ENCODE results near the gene ADAMTS9. TPM values are rescaled to one million over a fixed set of nuclear protein-coding genes. Genes with fewer than 3 reads are reported as not detected.

The ADAMTS9 gene
- total RNA-seq, 1 donor from 2014 or later: 0.81 TPM

DNA sequence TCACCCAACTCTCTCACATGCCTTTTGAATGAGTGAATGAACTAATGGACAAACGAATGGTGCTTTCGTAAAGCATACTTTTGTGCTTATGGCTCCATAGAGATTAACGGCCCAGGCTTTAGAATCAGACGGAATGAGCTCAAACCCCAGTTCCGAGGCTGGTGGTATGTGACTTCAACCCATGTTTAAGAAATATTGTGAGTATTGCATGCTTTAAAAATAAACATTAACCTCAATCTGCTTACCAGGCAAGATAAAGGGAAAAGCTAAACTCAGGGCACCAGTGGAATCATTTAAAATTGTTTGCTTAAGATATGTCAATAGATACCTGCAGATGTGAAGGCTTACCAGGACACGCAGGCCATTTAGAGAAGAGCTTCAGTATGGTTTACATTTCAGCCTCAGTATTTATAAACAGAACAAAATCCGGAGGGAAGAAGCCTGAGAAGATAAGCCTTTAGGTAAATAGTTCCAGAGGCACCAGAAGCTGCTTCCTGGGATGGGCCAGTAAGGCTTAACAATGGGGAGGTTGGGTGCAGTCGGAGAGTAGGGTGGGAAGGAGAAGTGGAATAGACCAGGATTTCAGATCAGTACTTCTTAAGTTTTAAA, 186.4 kb downstream of the ADAMTS9 start:
- DNase-seq (ENCODE audit: low spot score) (no peak), ATAC-seq (no peak)

DNA sequence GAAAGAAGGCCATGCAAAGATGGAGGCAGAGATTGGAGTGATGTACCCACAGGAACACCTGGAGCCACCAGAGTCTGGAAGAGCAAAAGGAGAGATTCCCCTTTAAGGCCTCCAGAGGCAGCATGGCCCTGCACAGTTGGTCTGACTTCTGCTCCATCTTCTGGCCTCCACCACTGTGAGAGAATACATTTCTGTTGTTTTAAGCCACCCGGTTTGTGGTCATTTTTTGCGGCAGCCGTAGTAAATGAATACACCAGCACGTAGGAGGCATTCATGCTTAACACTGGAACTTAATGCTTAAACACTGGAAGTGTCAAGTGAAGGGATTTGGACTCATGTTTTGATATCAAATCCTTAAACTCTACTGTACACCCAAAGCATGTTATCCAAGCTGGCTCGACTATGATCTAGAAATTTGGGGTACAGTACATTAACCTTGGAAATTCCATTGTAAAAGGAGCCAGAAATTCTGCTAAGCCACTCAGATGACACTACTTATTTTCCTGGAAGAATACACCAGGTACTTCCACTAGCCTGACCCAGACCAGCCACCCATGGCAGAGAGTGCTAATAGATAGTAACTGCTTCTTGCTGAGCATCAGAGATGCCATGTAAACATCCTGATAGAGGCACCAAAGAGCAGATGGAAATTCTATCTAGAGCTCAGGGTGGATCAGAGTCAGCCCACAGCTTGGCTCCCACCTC, 190.9 kb downstream of the ADAMTS9 start:
- no peak for ATAC-seq

DNA sequence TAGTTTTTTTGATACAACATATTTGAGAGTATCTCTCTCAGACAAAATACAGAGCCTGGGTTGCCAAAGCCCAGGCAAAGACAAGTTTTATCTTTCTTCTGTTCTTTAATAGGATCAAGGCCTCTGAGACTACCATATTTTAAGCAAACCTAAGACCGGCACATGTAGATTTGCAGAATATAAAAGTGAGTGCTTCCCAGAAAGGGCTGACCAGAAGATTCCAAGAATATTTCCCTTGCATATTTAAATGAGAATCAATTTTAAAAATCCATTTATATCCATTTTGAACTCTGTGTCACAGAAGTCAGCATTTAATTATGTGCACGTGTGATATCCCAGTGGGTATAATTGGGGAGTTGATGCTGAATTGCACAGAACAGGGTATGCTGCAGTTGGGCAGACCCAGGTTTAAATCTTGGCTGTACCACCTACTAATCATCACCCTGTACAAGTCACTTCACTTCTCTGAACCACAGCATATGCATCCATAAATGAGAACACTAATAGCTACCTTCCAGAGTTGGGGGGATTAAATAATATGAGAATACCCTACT, 191.9 kb downstream of the ADAMTS9 start:
- DNase-seq (ENCODE audit: low spot score) (no peak), ATAC-seq (no peak)

More for the DNA sequence above, 190.9 kb downstream of the ADAMTS9 start:
- no peak for DNase-seq (ENCODE audit: low spot score)

DNA sequence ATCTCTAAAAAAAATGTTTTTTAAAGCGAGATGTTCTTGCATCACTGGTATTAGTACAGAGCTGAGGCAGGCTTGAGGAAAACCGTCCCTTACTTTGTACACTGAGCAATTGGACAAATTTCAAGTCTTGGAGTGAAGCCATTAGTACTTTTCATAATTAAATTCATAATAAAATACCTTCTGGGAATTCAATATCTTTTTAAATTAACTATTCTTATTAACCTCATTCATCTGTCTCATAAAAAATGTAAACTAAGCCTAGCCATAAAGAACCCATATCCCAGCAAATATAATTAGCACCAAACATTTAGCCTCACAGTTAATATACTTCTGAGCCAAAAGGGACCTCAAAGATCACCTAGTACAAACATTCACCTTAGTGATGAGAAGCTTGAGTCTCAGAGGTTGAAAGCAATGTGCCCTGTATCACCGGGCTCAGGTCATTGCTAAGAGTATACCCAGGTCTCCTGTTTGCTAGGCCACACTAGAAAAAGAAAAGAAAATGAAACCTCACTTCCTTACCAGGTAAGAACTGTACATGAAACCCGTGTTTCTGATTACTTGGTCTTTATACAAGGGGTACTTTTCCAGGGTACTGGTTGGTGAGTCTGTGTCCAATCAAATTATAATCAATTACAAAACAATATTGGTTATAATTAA, 192.5 kb downstream of the ADAMTS9 start:
- ATAC-seq (no peak), DNase-seq (ENCODE audit: low spot score) (no peak)

DNA sequence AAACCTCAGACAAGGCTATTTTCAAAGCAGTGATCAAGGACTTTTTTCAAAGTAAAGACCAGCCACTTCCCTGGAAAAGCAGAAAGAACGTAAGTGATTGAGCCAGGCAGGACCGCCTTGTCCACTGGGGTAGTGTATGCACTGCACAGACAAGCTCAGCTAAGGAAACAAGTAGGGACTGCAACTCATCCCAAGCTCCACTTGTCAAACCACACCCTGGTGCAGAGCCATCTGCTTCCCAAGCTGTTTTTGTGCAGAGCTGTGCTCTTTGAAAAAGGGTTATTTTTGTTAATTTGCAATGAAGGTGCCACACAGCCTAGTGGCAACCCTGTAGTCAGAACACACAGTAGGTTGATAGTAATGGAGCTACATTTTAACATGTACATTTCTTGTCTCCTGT, 193.3 kb downstream of the ADAMTS9 start:
- DNase-seq (ENCODE audit: low spot score) (no peak), ATAC-seq (no peak)

DNA sequence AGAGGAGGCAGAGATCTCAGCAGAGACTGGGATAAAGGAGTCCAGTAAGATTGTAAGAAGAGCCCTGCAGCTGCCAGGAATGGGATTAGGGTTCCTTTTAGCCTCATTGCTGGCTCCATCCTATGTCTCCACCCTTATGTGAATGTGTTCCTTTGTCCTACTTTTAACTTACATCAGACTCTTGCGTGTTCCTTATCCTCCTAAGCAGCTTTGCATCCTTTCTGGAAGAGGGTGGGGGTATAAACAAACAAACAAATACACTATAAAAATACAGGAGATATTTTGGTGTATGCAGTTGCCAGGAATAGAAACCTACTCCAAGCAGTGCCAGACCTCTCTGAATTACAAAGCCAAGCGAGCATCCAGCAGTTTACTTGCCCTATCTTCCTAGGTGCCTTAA, 194.7 kb downstream of the ADAMTS9 start:
- no peak for ATAC-seq
- DNase-seq (ENCODE audit: low spot score): no peak

DNA sequence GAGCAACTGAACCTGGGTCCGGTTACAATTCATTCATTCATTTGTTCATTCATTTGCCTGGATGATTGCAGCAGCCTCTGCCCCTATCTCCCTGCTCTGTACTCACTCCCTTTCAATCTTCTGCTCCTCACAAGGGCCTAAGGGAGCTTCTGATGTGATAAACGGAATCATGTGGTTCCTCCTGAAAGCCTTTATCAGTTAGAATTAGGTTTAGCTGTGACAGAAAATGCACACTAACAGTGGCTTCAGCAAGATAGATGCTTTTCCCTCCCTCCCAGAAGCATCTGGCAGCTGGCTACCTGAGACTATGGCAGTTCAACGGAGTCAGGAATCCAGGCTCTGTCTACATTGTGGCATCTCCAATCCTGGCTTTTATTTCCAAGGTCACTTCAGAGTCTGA, 196.0 kb downstream of the ADAMTS9 start:
- ATAC-seq: no peak

DNA sequence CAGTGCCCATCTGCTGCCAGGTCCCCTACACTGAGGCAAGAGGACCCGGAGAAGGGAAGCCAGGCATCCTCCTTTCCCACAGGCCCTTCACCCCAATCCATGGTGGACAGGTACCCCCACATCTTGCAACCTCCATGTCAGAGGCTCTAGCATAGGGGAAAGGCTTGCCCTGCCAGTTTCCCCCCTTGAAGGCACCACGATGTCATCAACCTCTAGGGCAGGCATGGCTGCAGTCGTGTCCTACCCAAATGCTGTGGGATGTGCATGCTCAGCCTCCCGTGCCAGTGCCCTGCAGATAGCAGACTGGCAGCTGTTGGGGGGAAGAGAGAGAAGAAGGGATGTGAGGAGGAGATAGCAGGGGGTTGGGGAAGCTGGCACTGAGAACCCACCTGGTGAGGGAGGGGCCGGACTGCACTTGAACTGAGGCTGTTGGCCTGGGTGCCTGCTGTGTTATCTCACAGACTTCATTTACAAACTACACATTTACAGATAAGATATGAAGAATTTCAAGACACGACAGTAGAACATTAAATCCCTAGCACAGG, 197.5 kb downstream of the ADAMTS9 start:
- ATAC-seq (no peak), DNase-seq (ENCODE audit: low spot score) (no peak)

More for the DNA sequence above, 196.0 kb downstream of the ADAMTS9 start:
- no peak for DNase-seq (ENCODE audit: low spot score)

DNA sequence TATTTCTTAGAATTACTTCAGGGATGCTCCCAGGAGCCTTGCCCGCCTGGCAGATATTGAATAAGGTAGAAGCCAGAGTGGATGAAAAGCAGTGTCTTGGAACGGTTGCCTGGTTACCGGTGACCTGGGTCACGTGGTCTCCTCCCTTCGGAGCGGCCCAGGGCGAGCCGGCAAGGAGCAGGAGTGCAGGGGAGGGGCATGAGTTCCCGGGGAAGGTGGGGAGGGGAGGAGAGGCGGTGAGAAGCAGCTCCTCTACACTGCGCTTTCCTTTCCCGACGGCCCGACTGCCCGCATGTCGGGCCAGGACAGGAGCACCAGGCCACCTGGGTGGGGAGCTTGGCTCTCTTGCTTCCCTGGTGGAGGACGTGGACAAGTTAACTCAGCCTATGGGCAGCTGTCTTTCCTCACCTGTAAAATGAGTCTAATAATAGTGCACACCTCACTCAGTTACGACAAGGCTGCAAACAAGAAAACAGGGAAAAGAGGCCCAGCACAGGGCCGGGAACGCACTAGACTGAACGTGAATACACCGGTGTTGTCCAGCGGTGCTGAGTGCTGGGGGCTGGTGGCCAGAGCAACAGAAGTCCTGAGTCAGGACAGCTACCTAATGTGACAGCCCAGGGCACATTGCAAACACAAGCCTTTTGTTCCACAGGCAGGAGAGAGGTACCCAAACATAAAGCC, 198.3 kb downstream of the ADAMTS9 start:
- no peak for DNase-seq (ENCODE audit: low spot score)

DNA sequence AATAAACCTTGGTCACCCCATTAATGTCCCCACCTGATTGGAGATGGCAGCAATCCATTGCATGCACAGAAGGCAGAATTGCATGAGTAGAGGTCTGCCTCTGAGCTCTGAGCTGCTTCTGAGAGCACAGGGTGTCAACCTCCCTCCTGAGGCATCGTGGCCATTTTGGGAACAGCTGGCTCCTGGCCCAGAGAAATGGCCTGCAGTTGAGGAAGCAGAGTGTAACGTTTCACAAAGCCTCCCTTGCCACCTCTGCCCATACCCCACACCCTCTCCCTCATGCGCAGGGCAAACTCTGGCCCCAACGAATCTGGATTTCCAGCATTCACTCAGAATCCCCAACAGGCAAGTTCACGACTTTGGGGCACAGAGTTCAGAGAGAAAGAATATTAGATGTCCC, 198.9 kb downstream of the ADAMTS9 start:
- ATAC-seq (no peak), DNase-seq (ENCODE audit: low spot score) (no peak)

More for the DNA sequence above, 198.3 kb downstream of the ADAMTS9 start:
- peak; percentile 19 for ATAC-seq

DNA sequence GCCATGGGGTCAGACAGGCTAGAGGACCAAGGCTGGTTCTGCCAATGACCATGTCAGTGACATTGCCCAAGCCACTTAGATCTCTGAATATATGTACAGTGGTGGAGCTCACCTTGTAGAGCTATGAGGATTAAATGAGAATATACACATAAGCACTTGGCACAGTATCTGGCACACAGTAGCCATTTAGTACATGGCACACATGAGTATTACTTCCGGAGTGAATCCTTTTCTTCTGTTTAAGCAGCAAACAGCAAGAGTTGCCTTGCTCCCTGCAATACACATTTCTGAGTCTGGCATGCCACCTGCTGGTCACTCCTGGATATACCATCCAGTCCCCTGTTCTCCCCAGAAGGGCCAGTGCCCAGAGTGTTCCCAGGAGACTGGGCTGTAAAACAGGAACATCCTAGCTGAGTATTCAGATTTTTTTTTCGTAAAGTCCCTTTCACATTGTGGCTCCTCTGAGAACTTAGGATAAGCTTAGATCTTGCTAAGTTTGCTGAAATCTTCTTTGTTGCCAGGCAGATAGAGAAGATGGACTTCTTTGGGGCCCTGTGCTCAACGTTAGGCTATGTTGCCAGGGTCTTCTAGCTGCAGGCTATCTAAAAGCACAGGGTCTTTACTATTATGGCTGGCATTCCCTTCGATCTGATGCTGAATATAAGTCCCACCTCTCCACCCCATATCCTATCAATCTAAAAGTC, 203.4 kb downstream of the ADAMTS9 start:
- DNase-seq (ENCODE audit: low spot score): peak; percentile 74
- peak; percentile 100 for ATAC-seq

DNA sequence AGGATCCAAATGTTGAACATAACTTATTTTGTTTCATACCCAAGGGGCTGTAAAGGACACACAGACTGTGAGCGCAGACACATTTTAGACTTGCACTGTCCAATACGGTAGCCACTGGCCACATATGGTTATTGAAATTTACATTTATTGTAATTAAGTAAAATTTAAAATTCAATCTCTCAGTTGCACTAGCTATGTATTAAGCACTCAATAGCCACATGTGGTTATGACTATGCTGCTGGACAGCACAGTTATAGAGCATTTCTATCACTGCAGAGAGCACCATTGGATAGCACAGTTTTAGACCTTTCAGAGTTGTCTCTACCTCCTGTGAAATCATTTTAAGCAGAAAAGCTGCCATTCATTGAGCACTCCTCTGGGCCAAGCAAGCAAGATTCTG, 204.3 kb downstream of the ADAMTS9 start:
- no peak for DNase-seq (ENCODE audit: low spot score)
- ATAC-seq: no peak

DNA sequence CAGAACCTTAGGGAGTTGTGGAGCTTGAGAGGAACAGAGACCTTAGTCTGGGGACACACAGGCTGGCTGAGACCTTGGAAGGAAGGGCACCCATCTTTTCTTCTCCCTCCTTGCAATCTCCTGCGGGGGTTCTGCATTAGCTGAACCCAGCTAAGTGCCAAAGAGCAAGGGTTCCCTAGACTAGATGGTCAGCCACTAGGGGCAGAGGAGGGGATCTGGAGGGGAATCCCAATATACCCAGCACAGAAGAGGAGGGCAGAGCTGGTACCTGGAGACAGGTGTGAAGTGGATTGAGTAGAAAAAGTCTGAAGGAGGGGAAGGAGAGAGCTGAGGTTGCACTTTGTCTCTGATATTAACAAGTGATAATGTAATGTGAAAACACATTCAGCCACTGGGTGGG, 212.8 kb downstream of the ADAMTS9 start:
- no peak for ATAC-seq
- DNase-seq (ENCODE audit: low spot score): no peak

DNA sequence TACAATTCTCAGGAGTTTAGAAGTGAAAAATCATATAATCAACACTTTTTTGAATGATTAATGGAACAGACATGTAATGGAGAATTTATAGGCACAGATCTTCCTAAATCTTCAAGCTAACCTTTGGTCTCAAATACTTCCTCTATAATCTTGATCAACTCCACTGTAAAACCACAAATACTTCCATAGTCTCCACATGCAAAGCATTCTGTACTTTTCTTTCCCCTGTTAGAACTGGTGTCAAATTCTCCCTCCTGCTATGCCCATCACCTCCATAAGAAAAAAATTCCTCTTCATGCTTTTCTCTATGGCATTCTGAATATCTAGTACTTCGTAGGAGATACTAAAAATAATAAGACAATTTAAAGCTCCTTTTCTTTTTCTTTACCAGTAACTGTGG, 214.3 kb downstream of the ADAMTS9 start:
- no peak for ATAC-seq
- no peak for DNase-seq (ENCODE audit: low spot score)

DNA sequence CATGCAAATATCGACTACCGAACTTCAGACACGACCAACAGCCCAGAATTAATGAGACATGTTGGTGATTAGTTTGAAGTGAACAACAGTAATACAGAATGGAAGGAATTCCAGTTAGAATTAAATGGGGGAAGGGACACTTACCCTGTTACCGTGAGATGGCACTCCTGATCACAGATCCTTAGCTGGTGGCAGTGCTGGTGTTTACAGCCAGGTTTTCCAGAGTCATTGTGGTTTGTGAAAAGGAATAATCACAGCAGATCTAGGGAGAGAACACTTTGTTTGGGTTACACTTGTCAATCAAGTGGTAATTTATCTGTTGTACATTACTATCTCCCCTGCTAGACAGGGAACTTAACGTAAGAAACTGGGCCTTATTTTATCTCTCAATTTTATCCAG, 217.4 kb downstream of the ADAMTS9 start:
- ATAC-seq (no peak), DNase-seq (ENCODE audit: low spot score) (no peak)

DNA sequence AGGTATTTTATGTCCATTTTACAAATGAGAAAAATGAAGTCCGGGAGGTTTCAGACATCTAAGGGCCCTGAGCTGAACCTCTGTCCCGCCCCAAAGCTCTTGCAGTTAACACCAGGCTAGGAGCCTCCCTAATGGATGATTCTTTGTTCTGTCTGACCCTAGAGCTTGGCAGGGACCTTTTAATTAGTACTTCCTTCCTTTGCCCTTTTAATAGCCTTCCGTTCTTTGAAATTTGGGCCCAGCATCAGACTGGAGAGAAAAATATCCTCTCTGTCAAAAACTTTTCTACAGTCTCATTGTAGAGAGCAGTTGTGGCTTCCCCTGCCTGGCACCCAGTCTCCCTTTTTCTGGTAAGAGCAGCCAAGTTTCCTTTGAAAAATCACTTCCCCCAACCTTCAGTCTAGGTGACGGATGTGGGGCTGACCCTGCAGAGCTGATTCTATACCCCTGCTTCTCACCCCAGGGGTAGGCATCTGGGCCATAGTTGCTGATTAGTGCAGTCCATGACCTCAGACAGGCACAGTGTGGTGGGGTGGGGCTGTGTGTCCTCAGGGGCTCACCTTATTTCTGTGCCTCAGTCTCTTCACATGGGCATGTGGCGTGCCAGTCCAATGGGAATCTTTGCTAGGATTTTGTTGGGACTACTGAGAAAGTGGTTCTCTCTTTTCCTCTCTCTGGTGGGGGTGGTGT, 220.4 kb downstream of the ADAMTS9 start:
- DNase-seq (ENCODE audit: low spot score): no peak
- no peak for ATAC-seq
